ENCODE data around the gene NXNL2.

NXNL2 gene

GRCh38 chr9:88498880-88499279 is 36.1 kb upstream of the NXNL2 start:
- no peak overlapping the region for H3K4me2 ChIP-seq
- H3K27me3 ChIP-seq (ENCODE audit: insufficient read depth, low read depth) = no peaks in the 10 kb centered on the region
- no peak overlapping the region for H3K4me3 ChIP-seq (IDR thresholded peaks at IDR 0.05; ENCODE audit: insufficient read depth, low read depth, low read length)
- H3K79me2 ChIP-seq (ENCODE audit: insufficient read depth, low read depth) = no peaks in the 10 kb centered on the region
- no peaks in the 10 kb centered on the region for H3K36me3 ChIP-seq (ENCODE audit: insufficient read depth)
- TF ChIP-seq CTCF (conservative IDR thresholded peaks at IDR 0.05; ENCODE audit: low read depth, low read length) = no peak
- no peak overlapping the region for H3K9ac ChIP-seq
- no peaks in the 10 kb centered on the region for H3K4me1 ChIP-seq (ENCODE audit: low read depth, poor library complexity, severe bottlenecking)
- H4K20me1 ChIP-seq (ENCODE audit: insufficient read depth) = no peaks in the 10 kb centered on the region
- H2AFZ ChIP-seq (ENCODE audit: low read depth) = no peak overlapping the region
- no peak overlapping the region for H3K27ac ChIP-seq

GRCh38 chr9:88501086-88501485 is 33.9 kb upstream of the NXNL2 start:
- no peaks in the 10 kb centered on the region for H3K4me1 ChIP-seq (ENCODE audit: low read depth, poor library complexity, severe bottlenecking)
- no peaks in the 10 kb centered on the region for H3K79me2 ChIP-seq (ENCODE audit: insufficient read depth, low read depth)
- H3K9ac ChIP-seq = no peak overlapping the region
- TF ChIP-seq CTCF (conservative IDR thresholded peaks at IDR 0.05; ENCODE audit: low read depth, low read length) = no peak
- H3K27ac ChIP-seq = no peak overlapping the region
- H3K4me3 ChIP-seq (IDR thresholded peaks at IDR 0.05; ENCODE audit: insufficient read depth, low read depth, low read length) = no peak overlapping the region
- no peaks in the 10 kb centered on the region for H3K36me3 ChIP-seq (ENCODE audit: insufficient read depth)
- H2AFZ ChIP-seq (ENCODE audit: low read depth) = no peak overlapping the region
- no peaks in the 10 kb centered on the region for H4K20me1 ChIP-seq (ENCODE audit: insufficient read depth)
- no peaks in the 10 kb centered on the region for H3K27me3 ChIP-seq (ENCODE audit: insufficient read depth, low read depth)
- H3K4me2 ChIP-seq = no peak overlapping the region

- Histone ChIP-seq H3K27ac (no peak overlapping the region), H3K4me1 (ENCODE audit: low read depth, poor library complexity, severe bottlenecking) (no peaks in the 10 kb centered on the region), H4K20me1 (ENCODE audit: insufficient read depth) (no peaks in the 10 kb centered on the region), H2AFZ (ENCODE audit: low read depth) (no peak overlapping the region), H3K9ac (no peak overlapping the region), H3K4me2 (no peak overlapping the region), H3K36me3 (ENCODE audit: insufficient read depth) (no peaks in the 10 kb centered on the region), H3K79me2 (ENCODE audit: insufficient read depth, low read depth) (no peaks in the 10 kb centered on the region), H3K4me3 (IDR thresholded peaks at IDR 0.05; ENCODE audit: insufficient read depth, low read depth, low read length) (no peak overlapping the region), H3K27me3 (ENCODE audit: insufficient read depth, low read depth) (no peaks in the 10 kb centered on the region)
- no peak for TF ChIP-seq CTCF (conservative IDR thresholded peaks at IDR 0.05; ENCODE audit: low read depth, low read length)
These were observed 32.4 kb upstream of the NXNL2 start for GRCh38 chr9:88502552-88503034.

GRCh38 chr9:88503081-88503844 is 31.7 kb upstream of the NXNL2 start:
- TF ChIP-seq CTCF (conservative IDR thresholded peaks at IDR 0.05; ENCODE audit: low read depth, low read length) = no peak
- Histone ChIP-seq H3K27ac (no peak overlapping the region), H3K79me2 (ENCODE audit: insufficient read depth, low read depth) (no peaks in the 10 kb centered on the region), H3K27me3 (ENCODE audit: insufficient read depth, low read depth) (no peaks in the 10 kb centered on the region), H3K36me3 (ENCODE audit: insufficient read depth) (no peaks in the 10 kb centered on the region), H3K4me2 (no peak overlapping the region), H4K20me1 (ENCODE audit: insufficient read depth) (no peaks in the 10 kb centered on the region), H3K4me3 (IDR thresholded peaks at IDR 0.05; ENCODE audit: insufficient read depth, low read depth, low read length) (no peak overlapping the region), H3K9ac (no peak overlapping the region), H3K4me1 (ENCODE audit: low read depth, poor library complexity, severe bottlenecking) (no peaks in the 10 kb centered on the region), H2AFZ (ENCODE audit: low read depth) (no peak overlapping the region)

Measured in KMS-11 (cell line).